GM18526 (cell line): ENCODE data around the gene FRMD3.

Experiments used
- POLR2A ChIP-seq: IDR thresholded peaks from 3 replicates; pipeline ENCODE4 v1.6.1; 2011; ENCODE audit not compliant: insufficient read length; ENCODE audit errors: extremely low read depth

Gene FRMD3

DNA sequence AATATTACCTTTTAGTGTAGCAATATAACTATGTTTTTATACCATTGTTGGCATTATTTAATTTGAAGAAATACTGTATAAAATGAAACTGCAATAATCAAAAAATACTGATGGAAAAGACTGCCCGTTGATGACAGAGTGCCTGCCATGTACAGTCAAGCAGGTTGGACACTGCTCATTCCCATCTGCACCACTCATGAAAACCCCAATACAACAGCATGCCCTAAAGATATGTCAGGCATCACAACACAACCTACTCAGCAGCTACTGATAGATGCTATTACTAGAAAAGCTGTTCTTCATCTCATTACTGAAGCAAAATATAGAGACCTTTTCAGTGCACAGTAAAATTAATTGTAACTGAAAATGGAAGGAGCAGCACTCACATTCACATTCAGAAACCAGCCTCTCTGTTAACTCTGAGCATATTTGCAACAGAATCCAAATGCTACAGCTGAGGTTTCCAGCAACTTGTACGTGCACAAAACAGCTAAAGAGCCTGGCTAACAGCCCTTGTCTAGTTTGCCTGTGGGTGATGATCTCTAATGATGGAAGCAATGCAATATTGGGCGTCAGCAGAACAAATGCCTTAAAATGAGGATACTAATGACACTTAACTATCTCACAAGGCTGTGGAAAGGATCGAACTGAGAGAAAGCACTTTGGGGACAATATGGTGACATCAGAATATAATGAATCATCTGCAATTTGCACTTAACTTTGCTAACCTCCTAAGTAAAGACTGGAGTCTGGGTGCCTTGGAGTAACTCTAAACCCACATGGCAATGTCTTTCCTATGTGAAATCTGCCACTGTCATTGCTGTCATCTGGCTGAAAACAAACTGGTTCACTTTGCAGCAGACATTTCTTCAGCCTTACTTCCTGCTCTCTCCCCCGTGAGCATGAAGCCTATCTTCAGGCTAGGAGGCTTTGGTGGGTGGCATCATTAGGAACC lies 280.0 kb downstream of the FRMD3 start:
- no peak for TF ChIP-seq POLR2A

DNA sequence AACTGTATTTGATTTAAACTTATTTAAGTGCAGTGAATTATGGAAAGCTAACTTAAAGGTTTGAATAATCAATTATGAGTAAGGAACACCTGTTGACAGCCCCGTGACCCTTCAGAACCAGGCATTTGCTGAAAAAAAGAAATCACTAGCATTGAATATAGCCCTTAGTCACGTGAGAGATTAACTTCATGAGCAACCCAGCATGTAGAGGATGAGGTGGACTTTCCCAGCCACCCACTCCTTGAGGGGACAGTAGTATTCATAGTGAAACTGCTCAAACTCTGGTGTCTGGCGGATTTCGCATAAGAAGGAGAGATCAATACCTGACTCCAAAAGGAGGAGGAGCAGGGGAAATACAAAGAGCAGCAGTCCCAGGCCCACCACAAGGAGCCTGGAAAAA lies 290.5 kb downstream of the FRMD3 start:
- TF ChIP-seq POLR2A: no peak

DNA sequence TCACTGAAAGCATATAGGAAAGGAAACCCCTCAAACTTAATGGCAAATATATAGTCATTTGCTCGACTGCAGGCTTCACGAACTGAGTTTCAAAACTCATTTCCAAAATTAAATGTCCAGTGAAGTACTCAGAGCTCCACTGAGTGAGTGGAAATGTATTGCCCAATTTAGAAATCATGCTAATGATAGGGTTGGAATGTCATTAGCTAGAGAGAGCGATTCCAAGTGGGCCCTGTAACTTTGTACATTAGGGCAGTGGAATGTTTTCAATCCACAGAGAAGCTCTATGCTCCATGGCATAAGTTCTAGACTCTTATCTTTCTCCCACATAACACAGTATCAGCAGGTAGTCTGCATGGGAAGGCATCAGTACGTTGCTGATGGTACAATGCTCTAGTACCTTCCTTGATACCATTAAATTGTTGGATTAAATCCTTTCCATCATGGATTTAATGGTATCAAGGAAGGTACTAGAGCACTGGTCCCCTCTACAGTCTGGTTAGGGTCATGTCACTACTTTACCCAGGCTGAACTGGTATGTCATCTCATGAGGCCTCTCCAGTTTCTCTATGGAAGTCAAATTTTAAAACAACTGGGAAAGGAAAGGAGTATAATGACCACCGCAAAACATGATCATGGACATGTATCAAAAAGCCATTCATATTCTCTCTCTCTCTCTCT lies 292.1 kb downstream of the FRMD3 start:
- no peak for TF ChIP-seq POLR2A

DNA sequence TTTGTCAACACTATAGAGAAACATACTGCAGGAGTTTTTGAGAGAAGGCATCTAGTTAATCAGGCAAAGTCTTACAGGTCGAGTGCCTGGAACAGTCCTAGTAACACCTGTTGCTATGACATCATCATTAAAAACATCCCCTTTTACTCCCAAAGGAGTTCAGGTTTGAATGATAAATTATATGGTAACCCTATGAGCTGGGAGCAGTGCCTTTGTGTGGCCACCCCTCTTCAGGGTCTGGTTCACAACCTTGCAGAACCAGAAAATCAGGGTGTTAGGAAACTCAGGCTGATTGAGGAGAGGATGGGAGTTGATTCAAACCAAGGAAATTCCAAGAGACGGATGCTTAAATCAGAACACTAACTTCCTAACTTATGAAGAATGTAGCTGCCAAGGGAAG lies 296.1 kb downstream of the FRMD3 start:
- TF ChIP-seq POLR2A: no peak

DNA sequence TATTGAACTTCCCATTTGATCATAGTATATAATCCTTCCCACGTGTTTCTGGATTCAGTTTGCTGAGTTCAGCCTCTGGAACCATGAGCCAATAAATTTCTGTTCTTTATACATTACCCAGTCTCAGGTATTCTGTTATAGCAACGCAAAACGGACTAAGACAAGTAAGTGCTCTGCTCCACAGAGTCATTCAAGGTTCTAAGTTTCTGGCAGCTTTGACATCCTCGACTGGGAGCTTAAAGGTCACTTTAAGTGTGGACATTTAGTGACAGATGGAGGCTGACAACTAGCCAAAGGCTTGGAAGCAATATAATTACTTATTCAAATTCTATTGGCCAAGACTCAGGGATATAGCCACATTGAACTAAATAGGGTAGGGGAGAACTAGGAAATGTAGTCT lies 297.5 kb downstream of the FRMD3 start:
- TF ChIP-seq POLR2A: no peak

DNA sequence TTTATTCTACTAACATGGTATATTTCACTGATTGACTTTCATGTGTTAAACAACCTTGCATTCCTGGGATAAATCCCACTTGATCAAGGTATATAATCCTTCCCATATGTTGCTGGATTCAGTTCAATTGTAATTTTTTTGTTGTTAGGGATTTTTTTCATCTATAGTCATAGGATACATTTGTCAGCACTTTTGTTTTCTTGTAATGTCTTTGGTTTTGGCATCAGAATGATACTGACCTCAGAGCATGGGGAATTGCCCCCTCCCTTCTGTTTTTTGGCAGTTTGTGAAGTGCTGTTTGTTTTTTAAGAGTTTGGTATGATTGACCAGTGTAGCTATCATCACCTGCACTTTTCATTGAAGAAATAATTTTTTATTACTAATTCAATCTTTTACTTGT lies 298.5 kb downstream of the FRMD3 start:
- TF ChIP-seq POLR2A: no peak

DNA sequence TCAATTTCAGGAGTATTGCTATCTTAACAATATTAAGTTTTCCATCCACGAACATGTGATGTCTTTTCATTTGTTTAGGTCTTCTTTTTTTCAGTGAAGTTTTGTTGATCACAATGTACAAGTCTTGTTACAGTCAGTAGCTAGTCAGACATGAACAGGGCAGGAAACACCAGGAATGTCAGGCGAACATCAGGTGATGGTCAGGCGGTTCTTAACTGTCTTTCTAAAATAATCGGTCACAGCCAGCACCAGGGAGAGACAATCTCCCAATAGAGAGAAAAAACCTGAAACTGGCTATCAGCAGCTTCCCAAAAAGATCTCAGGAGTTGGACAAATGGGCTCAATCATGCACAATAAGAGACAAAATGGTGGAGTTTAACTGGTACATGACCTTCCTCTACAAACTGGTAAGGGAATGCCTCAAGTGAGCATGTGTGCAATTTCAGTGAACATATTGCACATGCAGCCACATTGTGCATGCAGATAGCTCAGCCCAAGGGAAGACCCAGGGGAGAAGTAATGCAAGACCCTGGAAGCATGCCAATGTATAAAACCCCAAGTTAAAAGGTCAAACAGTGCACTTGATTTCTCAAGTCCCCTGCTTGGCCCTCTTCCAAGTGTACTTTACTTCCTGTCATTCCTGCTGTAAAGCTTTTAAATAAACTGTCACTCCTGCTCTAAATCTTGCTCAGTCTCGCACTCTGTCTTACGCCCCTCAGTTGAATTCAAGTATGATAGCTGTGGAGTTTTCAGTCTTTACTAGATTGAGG lies 299.1 kb downstream of the FRMD3 start:
- no peak for TF ChIP-seq POLR2A

DNA sequence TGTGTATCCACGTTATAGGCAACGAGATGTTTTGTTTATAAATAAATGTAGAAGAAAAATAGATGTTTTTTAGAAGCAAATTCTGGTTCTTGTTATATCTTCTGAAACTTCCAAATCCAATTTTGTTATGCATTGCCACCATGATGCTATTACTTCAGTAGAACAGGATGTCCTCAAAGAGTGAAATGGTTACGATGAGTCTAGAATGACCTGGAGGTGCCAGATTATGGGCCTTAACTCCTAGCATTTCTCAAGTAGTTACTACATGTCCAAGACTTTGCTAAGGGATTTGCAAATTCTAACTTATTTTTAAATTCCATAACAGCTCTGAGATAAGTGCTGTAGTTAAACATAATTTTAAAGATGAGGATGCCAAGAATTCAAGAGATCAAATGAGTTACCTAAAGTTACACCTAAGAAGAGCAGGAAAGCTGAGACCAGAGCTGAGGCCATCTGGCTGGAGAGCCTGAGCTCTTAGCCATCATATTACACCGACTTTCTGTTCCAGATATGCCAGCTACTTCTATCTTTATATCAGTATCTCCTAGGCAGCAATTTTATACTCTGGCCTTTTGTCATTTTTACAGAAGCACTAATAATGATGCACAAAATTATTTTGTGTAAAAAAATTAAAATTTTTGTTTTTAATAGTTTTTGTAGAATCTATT lies 302.0 kb downstream of the FRMD3 start:
- no peak for TF ChIP-seq POLR2A

DNA sequence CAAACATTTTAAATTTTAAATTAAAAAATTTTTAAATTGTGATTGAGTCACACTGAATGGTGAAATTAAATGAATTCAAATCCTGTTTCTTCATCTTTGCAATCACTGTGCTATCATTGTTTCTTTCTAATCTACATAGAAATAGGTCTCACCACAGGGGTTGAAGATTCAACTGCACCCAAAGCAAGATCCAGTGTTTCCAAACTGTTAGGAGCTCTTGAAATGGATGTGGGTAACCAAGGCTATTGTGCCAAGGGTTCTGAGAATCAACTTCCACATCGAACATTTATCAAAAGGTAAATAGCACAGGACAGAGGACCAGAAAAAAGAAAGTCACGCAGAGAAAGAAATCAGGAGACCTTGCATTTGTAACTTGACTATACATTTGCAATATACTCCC lies 302.7 kb downstream of the FRMD3 start:
- TF ChIP-seq POLR2A: no peak

DNA sequence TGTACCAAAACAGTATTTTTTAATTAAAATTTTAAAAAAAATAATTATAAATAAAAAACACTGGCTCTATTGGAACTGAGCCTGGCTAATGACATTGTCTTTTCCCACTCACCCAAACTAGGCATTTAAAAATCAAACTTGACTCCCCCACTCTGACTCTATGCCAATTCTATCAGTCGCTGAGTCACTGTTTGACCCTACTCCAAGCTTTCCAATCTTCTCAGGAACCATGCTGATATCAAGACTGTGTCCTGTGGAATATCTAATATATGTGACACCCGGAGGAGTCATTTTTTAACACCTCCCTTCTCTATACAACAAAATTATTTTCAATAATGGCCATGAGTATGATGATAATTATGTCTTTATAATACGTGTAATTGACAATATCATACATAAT lies 303.7 kb downstream of the FRMD3 start:
- no peak for TF ChIP-seq POLR2A

DNA sequence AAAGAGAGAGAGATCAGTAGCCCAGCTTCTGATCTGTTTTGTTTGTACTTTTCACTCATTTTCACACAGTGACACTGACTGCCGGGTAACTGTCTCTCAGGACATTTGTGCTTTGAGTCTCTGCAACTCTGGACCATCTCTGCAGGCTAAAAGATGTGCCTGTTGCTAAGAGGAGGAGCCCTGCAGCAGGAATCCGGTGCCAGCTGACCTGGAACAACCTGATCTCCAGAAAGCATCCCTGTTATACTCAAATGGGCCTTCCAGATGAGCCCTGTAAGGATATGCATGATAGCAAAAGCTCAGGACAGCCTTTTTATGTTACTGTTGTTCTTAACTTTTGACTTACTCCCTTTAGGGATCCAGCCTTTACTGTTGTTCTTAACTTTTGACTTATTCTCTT lies 304.6 kb downstream of the FRMD3 start:
- no peak for TF ChIP-seq POLR2A

DNA sequence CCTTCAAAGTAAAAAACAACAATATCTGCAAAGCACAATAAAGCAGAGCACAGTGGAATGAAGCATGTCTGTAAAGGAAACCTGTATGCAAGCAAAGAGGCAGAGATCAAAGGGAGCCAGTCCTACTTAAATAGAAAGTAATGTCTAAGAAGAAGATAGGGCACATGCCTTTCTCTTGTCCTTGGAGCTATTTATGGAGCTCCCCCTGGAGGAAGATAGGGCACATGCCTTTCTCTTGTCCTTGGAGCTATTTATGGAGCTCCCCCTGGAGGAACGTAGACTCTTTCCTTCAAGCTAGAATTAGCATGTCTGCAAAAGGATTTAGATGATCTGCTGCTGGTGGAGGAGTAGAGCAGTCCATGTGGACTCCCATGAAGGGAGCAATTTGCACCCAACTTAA lies 307.2 kb downstream of the FRMD3 start:
- no peak for TF ChIP-seq POLR2A

DNA sequence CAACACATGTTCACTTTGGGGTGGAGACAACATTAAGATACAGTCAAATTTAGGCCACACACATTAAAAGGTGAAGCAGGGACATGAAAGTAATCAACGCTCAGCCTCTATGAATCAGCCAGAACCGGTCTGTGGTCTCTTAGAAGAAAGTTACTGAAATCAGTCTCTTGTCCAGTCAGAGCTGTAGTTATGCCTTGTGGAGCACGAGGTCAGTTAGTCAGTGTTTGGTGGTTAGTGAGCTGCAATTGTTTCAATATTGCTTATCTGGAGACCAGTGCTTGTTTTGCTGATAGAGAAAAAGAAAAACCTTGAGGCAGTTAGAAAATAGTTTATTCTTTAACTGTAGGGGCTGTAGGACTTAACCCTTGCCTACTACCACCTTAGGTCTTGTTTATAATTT lies 317.5 kb downstream of the FRMD3 start:
- no peak for TF ChIP-seq POLR2A

DNA sequence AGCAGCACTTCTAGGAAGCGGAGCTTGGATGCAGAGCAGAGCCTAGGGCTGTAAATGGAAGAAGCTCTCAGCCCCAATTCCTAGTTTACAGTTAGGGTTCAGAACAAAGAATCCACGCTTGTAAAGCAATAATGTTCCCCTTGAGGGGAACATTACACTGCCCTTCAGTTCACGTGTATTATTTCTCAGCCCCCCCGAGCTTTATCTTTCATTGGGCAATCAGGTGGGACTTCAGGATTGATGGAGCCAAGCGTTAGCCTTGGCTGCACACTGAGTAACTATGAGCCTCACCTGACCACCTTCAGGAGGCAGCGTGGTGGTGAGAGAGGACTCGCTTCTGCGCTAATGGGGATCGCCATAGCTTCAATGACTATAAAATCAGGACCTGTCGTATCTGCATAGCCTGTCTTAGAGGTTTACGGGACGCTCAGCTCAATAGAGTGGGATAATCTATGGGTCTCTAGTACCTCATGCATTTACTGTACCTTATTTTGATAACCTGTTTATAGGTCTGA lies 318.2 kb downstream of the FRMD3 start:
- TF ChIP-seq POLR2A: no peak
